ENCODE results near the gene ADAM17.

Gene ADAM17

GRCh38 chr2:9573013-9573720 lies 17.5 kb upstream of the ADAM17 start:
- DNase-seq (ENCODE audit: low spot score): no peak
- no peak for TF ChIP-seq CTCF (IDR thresholded peaks at IDR 0.05; ENCODE audit: poor library complexity, severe bottlenecking)
- Histone ChIP-seq H3K27me3 (ENCODE audit: insufficient read depth, poor library complexity, severe bottlenecking) (no peaks in the 10 kb centered on the region), H3K36me3 (ENCODE audit: low read depth) (no peaks in the 10 kb centered on the region), H3K4me1 (ENCODE audit: insufficient read depth, poor library complexity, severe bottlenecking) (no peaks in the 10 kb centered on the region), H3K27ac (ENCODE audit: poor library complexity, severe bottlenecking) (no peak overlapping the region), H3K9me3 (ENCODE audit: severe bottlenecking) (no peaks in the 10 kb centered on the region), H3K4me3 (ENCODE audit: severe bottlenecking) (no peak overlapping the region)
- ATAC-seq (ENCODE audit: low read depth): peak; percentile 28; the same call in 1 of the 3 replicates

GRCh38 chr2:9570182-9571060 lies 14.8 kb upstream of the ADAM17 start:
- Histone ChIP-seq H3K27ac (ENCODE audit: poor library complexity, severe bottlenecking) (no peak overlapping the region), H3K36me3 (ENCODE audit: low read depth) (no peaks in the 10 kb centered on the region), H3K4me3 (ENCODE audit: severe bottlenecking) (no peak overlapping the region), H3K4me1 (ENCODE audit: insufficient read depth, poor library complexity, severe bottlenecking) (peaks cover 7% of the 10 kb centered on the region), H3K27me3 (ENCODE audit: insufficient read depth, poor library complexity, severe bottlenecking) (no peaks in the 10 kb centered on the region), H3K9me3 (ENCODE audit: severe bottlenecking) (no peaks in the 10 kb centered on the region)
- no peak for TF ChIP-seq CTCF (IDR thresholded peaks at IDR 0.05; ENCODE audit: poor library complexity, severe bottlenecking)
- DNase-seq (ENCODE audit: low spot score) (no peak), ATAC-seq (ENCODE audit: low read depth) (peak; percentile 44)

- Histone ChIP-seq H3K27ac (ENCODE audit: poor library complexity, severe bottlenecking) (peak overlapping the region; percentile 36), H3K27me3 (ENCODE audit: insufficient read depth, poor library complexity, severe bottlenecking) (no peaks in the 10 kb centered on the region), H3K4me1 (ENCODE audit: insufficient read depth, poor library complexity, severe bottlenecking) (peaks cover 12% of the 10 kb centered on the region), H3K4me3 (ENCODE audit: severe bottlenecking) (no peak overlapping the region), H3K36me3 (ENCODE audit: low read depth) (no peaks in the 10 kb centered on the region), H3K9me3 (ENCODE audit: severe bottlenecking) (no peaks in the 10 kb centered on the region)
- TF ChIP-seq CTCF (IDR thresholded peaks at IDR 0.05; ENCODE audit: poor library complexity, severe bottlenecking): no peak
- peak; percentile 100 for ATAC-seq (ENCODE audit: low read depth)
- peak; percentile 64 for DNase-seq (ENCODE audit: low spot score)
Measured at GRCh38 chr2:9565436-9566153, 10.0 kb upstream of the ADAM17 start.

- ATAC-seq (ENCODE audit: low read depth) (no peak), DNase-seq (ENCODE audit: low spot score) (no peak)
- Histone ChIP-seq H3K36me3 (ENCODE audit: low read depth) (peaks cover 4% of the 10 kb centered on the region; the same call in 1 of the 2 replicates), H3K4me1 (ENCODE audit: insufficient read depth, poor library complexity, severe bottlenecking) (peaks cover 21% of the 10 kb centered on the region), H3K27ac (ENCODE audit: poor library complexity, severe bottlenecking) (no peak overlapping the region), H3K9me3 (ENCODE audit: severe bottlenecking) (no peaks in the 10 kb centered on the region), H3K4me3 (ENCODE audit: severe bottlenecking) (no peak overlapping the region), H3K27me3 (ENCODE audit: insufficient read depth, poor library complexity, severe bottlenecking) (no peaks in the 10 kb centered on the region)
- no peak for TF ChIP-seq CTCF (IDR thresholded peaks at IDR 0.05; ENCODE audit: poor library complexity, severe bottlenecking)
Measured at GRCh38 chr2:9560628-9561027, 5.0 kb upstream of the ADAM17 start.

All from RWPE2 (cell line).